ENCODE data around the gene FGGY.

DNA sequence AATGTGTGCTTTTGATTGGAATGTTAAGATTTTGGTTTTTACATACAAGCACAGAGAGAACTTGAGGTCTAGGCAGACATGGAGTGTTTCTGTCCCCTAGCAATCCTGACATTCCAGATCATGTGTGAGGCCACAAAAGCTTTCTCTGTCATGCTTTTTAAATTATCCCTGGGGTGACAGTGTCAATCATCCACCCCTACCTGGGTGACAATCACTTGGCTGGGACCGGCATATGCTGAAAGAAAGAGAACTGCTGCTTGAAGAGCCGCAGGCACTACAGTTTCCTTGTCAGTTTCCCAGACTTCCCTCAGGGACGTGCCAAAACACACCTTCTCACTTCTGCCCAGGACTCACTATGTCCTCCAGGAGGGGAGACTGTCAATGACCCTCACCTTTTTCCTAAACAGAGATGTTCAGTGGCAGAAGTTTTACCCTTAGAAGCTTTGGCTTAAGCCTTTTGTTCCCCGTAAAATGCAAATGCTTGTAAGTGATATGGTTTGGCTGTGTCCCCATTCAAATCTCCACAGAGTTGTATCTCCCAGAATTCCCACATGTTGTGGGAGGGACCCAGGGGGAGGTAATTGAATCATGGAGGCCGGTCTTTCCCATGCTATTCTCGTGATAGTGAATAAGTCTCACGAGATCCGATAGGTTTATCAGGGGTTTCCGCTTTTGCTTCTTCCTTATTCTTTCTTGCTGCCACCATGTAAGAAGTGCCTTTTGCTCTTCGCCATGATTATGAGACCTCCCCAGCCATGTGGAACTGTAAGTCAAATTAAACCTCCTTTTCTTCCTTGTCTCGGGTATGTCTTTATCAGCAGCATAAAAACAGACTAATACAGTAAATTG is 217.4 kb downstream of the FGGY start:
- TF ChIP-seq EZH2 (IDR thresholded peaks at IDR 0.05) = no peak
- no peak for TF ChIP-seq POLR2AphosphoS5 (IDR thresholded peaks at IDR 0.05; ENCODE audit: borderline replicate concordance, low read depth, low read length)
